Fibroblast of pulmonary artery (primary cell): ENCODE data around the gene FBXW4.
"Not testable (repeated sequence)": the region's sequence is repeated elsewhere in the genome, so short reads cannot be mapped to it uniquely, and the experiment has no call there.

ENCODE experiments used
- DNase-seq: peaks from one replicate; pipeline ENCODE4 v3.0.0-alpha.2; 2010; ENCODE audit warnings: low read depth
- H3K4me3 ChIP-seq: replicated peaks from 2 replicates; pipeline ENCODE4 v1.5.1; 2011; ENCODE audit warnings: low read depth, mild to moderate bottlenecking, control low read depth, low read length, moderate library complexity
- TF ChIP-seq, protein P1 (sequence below): IDR thresholded peaks from 2 replicates; pipeline ENCODE4 v1.5.1; 2011; ENCODE audit warnings: mild to moderate bottlenecking, control low read depth, low read length, inconsistent platforms; ENCODE audit errors: missing control alignments

Gene FBXW4

DNA sequence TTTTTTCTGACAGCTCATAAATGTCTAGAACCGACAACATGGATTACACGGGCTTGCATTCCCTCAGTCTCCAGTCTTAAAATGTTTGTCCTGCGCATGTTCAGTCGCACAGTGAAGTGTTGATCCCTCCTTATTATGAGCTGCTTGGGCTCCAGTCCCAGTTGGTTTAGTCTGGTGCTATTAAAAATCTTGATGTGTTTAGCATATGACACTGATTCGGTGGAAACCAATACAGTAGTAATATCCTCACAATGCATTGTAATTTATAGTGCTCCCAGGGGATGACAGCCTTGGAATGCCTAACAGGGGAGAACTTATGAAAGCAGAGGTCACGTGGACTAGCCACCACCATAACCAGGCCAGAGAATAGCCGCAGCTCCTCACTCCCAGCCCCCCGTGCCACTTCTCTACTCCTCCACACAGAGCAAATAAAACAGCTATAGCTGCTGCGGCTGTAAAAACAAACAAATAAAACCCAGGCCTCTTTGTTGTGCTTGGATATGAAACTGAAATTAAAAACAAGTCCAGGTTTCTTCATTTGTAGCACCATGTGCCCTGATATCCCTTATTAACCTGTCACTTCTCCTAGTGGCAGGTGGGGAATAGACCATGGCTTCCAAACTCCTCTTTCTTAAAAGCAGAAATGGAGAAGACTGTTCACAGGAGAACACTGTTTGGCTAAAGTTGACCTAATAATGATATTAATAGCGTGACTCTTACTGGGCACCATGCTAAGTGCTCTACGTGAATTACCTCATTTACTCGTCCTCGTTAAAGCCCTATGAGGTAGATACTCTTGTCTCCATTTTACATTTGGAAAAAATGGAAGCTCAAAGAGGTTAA, 99.2 kb downstream of the FBXW4 start:
- DNase-seq = no peak
- TF ChIP-seq, protein P1, sequence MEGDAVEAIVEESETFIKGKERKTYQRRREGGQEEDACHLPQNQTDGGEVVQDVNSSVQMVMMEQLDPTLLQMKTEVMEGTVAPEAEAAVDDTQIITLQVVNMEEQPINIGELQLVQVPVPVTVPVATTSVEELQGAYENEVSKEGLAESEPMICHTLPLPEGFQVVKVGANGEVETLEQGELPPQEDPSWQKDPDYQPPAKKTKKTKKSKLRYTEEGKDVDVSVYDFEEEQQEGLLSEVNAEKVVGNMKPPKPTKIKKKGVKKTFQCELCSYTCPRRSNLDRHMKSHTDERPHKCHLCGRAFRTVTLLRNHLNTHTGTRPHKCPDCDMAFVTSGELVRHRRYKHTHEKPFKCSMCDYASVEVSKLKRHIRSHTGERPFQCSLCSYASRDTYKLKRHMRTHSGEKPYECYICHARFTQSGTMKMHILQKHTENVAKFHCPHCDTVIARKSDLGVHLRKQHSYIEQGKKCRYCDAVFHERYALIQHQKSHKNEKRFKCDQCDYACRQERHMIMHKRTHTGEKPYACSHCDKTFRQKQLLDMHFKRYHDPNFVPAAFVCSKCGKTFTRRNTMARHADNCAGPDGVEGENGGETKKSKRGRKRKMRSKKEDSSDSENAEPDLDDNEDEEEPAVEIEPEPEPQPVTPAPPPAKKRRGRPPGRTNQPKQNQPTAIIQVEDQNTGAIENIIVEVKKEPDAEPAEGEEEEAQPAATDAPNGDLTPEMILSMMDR = no peak
- H3K4me3 ChIP-seq = no peak overlapping the region

GRCh38 chr10:101593331-101593730, 101.6 kb downstream of the FBXW4 start:
- not testable (repeated sequence) for H3K4me3 ChIP-seq, DNase-seq

DNA sequence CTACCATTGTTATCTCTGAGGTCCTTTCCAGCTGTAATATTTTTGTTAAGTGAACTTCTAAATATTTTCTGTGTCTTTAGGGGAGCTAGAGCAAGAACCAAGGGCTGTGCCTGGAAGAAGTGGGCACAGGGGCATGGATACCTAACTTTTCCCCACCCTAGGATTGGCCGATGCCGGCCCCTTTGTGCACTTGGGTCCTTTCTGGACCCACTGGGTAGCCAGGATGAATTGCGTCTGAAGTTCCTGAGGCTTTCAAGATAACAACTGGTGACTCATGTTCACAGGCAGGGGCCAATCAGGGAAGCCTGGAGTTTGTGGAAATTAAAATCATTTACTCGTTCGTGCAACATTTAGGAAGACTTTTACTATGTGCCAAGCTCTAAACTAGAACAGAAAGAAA, 106.1 kb downstream of the FBXW4 start:
- H3K4me3 ChIP-seq = peak overlapping the region; percentile 98
- TF ChIP-seq, protein P1 = no peak
- peak; percentile 66 for DNase-seq

GRCh38 chr10:101587725-101588653, 107.0 kb downstream of the FBXW4 start, which contains the start of the genes DPCD and POLL:
Gene DPCD (plus strand): TSS chr10:101588321. CDS start chr10:101588337, 16 bp downstream.
Gene POLL (minus strand): TSS chr10:101588257. CDS start chr10:101587360, 897 bp downstream.
- TF ChIP-seq, protein P1 = no peak
- peak within 1 kb of the TSS; percentile 98 for H3K4me3 ChIP-seq
- DNase-seq = peak; percentile 95

- TF ChIP-seq, protein P1 = no peak
- DNase-seq = no peak
- no peak overlapping the region for H3K4me3 ChIP-seq
Observed at GRCh38 chr10:101585841-101586240, 109.1 kb downstream of the FBXW4 start.

DNA sequence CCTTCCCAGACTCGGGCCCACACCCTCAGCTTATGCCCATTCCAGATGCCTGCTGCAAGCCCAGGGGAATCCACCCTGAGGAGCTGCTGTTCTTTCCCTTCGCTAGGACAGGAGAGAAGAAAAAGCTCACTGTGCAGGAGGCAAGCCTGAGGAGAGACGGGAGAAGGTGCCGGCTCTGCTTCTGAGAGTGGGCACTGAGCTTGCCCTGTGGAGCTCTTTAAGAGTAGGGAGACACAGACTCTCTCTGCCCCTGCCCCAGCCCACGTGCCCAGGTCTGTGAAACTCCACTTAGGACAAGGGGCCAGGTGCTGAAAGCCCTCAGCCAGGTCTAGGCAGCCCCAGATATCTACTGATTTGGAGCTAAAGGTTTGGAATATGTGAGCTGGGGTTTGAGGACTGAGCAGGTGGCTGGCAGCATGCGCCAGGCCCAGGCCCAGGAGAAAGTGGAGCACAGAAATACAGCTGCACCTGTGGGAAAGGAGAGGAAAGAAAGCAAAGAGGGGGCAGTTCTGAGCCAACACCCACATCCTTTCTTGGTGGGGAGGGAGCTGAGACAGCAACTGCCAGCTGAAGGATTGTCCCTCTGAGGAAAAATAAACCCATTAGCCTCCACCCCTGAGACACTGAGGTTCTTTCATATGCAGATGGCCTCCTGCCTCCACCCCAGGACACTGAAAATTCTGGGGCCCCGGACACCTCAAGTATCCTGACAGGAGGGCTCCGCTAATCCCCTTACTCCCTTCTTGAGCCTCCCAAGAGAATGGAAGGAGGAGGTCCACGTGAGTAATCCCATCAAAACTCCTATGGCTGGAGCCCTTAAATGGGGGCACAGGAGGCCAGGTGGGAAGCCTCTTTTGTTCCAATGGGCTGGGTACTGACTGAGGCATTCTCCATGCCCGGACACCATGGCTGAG, 114.2 kb downstream of the FBXW4 start:
- no peak overlapping the region for H3K4me3 ChIP-seq
- TF ChIP-seq, protein P1 = no peak
- DNase-seq = no peak
